GM12878 (cell line): ENCODE results near the gene PPFIBP1. TPM values are rescaled to one million over a fixed set of nuclear protein-coding genes. Genes with fewer than 3 reads are reported as not detected.

Source experiments
- ATAC-seq: fragments of 200-7000 bp; cut with Tn5 transposase; 3 replicates; pipeline ENCODE4 v1.9.1; 2020; ENCODE audit warnings: mild to moderate bottlenecking, moderate library complexity
- BruUV-seq: library from RNA; stranded (reverse); fragments of 400-500 nt; replicated peaks from 2 replicates; lab custom pipeline; 2021; lab: Mats Ljungman, UMichigan
- CTCF ChIA-PET: fragments of 300-600 bp; sonication (Branson Sonifier 250); formaldehyde crosslinking; extraction: SDS; loops from one replicate; lab custom pipeline; 2021; ENCODE audit warnings: inconsistent platforms; lab: Yijun Ruan, JAX
- POLR2A ChIA-PET: fragments of 350-600 bp; formaldehyde crosslinking; extraction: SDS; loops from one replicate; lab custom pipeline; 2021; ENCODE audit warnings: inconsistent platforms; lab: Charles Lee
- RAD21 ChIA-PET: fragments of 300-600 bp; sonication (Branson Sonifier 250); formaldehyde crosslinking; loops from one replicate; lab custom pipeline; 2023; ENCODE audit warnings: antibody characterized with exemption; ENCODE audit not compliant: unreplicated experiment; lab: Charles Lee
- SMC1A ChIA-PET: fragments of 300-600 bp; sonication (Branson Sonifier 250); formaldehyde crosslinking; loops from one replicate; lab custom pipeline; 2023; ENCODE audit not compliant: unreplicated experiment, uncharacterized antibody; lab: Charles Lee
- DNase-seq: peaks from one replicate; pipeline ENCODE4 v3.0.0-alpha.2; 2011; ENCODE audit warnings: low read depth, low spot score
- FAIRE-seq: peaks from 3 replicates; lab custom pipeline; 2011; peaks lifted over from hg19 to GRCh38; lab: Jason Lieb, UNC
- H2AFZ ChIP-seq: 2 replicates; pipeline ENCODE4 v1.6.0; 2011; ENCODE audit warnings: low read depth, low read length, control low read depth; ENCODE audit not compliant: control insufficient read depth
- H3K27ac ChIP-seq: 2 replicates; pipeline ENCODE4 v1.5.1; 2011; ENCODE audit warnings: control low read depth; ENCODE audit not compliant: control insufficient read depth, insufficient read depth
- H3K27me3 ChIP-seq, 2 experiments: replicated peaks in 1 of 2; 2 replicates each; pipeline versions ENCODE4 v1.6.0 to v1.6.1; 2011; ENCODE audit warnings: low read length in 1 of 2; ENCODE audit not compliant: control insufficient read depth in 2 of 2, insufficient read depth in 2 of 2
- H3K36me3 ChIP-seq, 2 experiments: 2 replicates each; pipeline ENCODE4 v1.5.1; 2011; ENCODE audit warnings: low read length in 1 of 2; ENCODE audit not compliant: control insufficient read depth in 2 of 2, insufficient read depth in 2 of 2
- H3K4me1 ChIP-seq: 2 replicates; pipeline ENCODE4 v1.6.1; 2011; ENCODE audit warnings: mild to moderate bottlenecking, low read length, moderate library complexity, mixed read lengths; ENCODE audit not compliant: control insufficient read depth, insufficient read depth
- H3K4me2 ChIP-seq: 2 replicates; pipeline ENCODE4 v1.6.0; 2011; ENCODE audit warnings: control low read depth; ENCODE audit not compliant: control insufficient read depth, insufficient read depth
- H3K4me3 ChIP-seq: fragments of 200-600 bp; sonication (generic); 2 replicates; pipeline ENCODE4 v1.5.1; 2016
- H3K79me2 ChIP-seq: 2 replicates; pipeline ENCODE4 v1.6.0; 2011; ENCODE audit warnings: low read length; ENCODE audit not compliant: control insufficient read depth, insufficient read depth
- H3K9ac ChIP-seq: 2 replicates; pipeline ENCODE4 v1.8.0; 2011; ENCODE audit warnings: low read length, control low read depth, mixed read lengths; ENCODE audit not compliant: control insufficient read depth, insufficient read depth
- H3K9me3 ChIP-seq: replicated peaks from 3 replicates; pipeline ENCODE4 v1.5.1; 2011; ENCODE audit warnings: mild to moderate bottlenecking, low read length; ENCODE audit not compliant: control insufficient read depth, insufficient read depth
- H4K20me1 ChIP-seq: 2 replicates; pipeline ENCODE4 v1.6.0; 2011; ENCODE audit not compliant: control insufficient read depth, insufficient read depth
- IRF5 ChIP-seq: fragments of 450-650 bp; IDR thresholded peaks from 2 replicates; pipeline ENCODE4 v1.6.1; 2017; ENCODE audit warnings: borderline replicate concordance
- SMAD1 ChIP-seq: fragments of 450-650 bp; IDR thresholded peaks from 2 replicates; pipeline ENCODE4 v1.6.1; 2018; ENCODE audit warnings: mild to moderate bottlenecking, low read depth; ENCODE audit not compliant: partially characterized antibody
- YY1 ChIP-seq: IDR thresholded peaks from 2 replicates; pipeline ENCODE4 v1.6.1; 2011; ENCODE audit warnings: low read depth, mild to moderate bottlenecking, low read length
- ZZZ3 ChIP-seq: IDR thresholded peaks from 2 replicates; pipeline ENCODE4 v1.6.1; 2011; ENCODE audit warnings: low read depth; ENCODE audit not compliant: control insufficient read depth, insufficient read length
- WGBS: methylation state at CpG from one replicate; pipeline ENCODE4 v1.1.6; 2016; ENCODE audit warnings: low lambda C conversion rate; ENCODE audit not compliant: insufficient replicate concordance, insufficient coverage; ENCODE audit errors: missing lambda C conversion rate; 5-methylcytosine and 5-hydroxymethylcytosine counted together
- in situ Hi-C: fragments of 300-500 bp; cut with MboI; formaldehyde crosslinking; loops from 9 replicates; pipeline ENCODE4 v1.14.3; 2018; ENCODE audit warnings: mixed read lengths
- intact Hi-C: fragments of 100-400 bp; cut with micrococcal nuclease; formaldehyde crosslinking; loops from one replicate; pipeline ENCODE4 v1.14.2; 2022; ENCODE audit not compliant: unreplicated experiment
- polyA plus RNA-seq, 11 experiments: library from polyadenylated mRNA; depleted of rRNA in 4 of 11; unstranded in 6 of 11; stranded (reverse) in 5 of 11; fragments of >200 nt; fragmentation: Nextera tagmentation in 4 of 11; fragmentation: Illumina TruSeq in 1 of 11; extraction: Ambion mirVana in 4 of 11; extraction: Trizol in 1 of 11; gene quantifications; 1 replicate in 1 of 11; 2 replicates in 10 of 11; pipeline versions ENCODE4 v1.2.1 to v1.2.3, GENCODE V29; 2011 to 2016; ENCODE audit warnings: inconsistent platforms in 2 of 11, missing spikeins in 2 of 11, low read depth in 1 of 11
- total RNA-seq, 4 experiments: library from RNA; depleted of rRNA in 3 of 4; stranded (reverse); fragments of >200 nt in 3 of 4; fragmentation: Illumina TruSeq in 1 of 4; extraction: Trizol in 1 of 4; gene quantifications; 2 replicates each; pipeline versions ENCODE4 v1.2.1 to v1.2.3, GENCODE V29; 2013 to 2021

The PPFIBP1 gene
- total and polyA plus RNA-seq, 10 of the 15 experiments (the other 5 are each of a cell fraction or from before 2014, with no cell fraction given): 0.47 to 7.8 (median 3.6) TPM

GRCh38 chr12:27680619-27681018 lies 156.6 kb downstream of the PPFIBP1 start:
- Histone ChIP-seq H3K36me3 (peaks cover 0 to 4% of the 10 kb centered on the region in 2 experiments; a peak in 1 of 4 replicates), H3K9ac (no peak overlapping the region), H3K9me3 (no peaks in the 10 kb centered on the region), H4K20me1 (no peaks in the 10 kb centered on the region), H3K4me2 (no peak overlapping the region), H3K4me3 (no peak overlapping the region), H3K27me3 (no peaks in the 10 kb centered on the region), H3K79me2 (no peaks in the 10 kb centered on the region), H3K4me1 (no peaks in the 10 kb centered on the region), H2AFZ (no peak overlapping the region), H3K27ac (no peak overlapping the region)
- no peak for ATAC-seq
- intact Hi-C loops (no loop called here), in situ Hi-C loops (no loop called here)
- TF ChIP-seq IRF5 (no peak), ZZZ3 (no peak)
- no peak for FAIRE-seq
- no peak for DNase-seq
- BruUV-seq: no TSS peak
- SMC1A ChIA-PET: no interaction called here
- CTCF ChIA-PET: no interaction called here
- RAD21 ChIA-PET: no interaction called here
- POLR2A ChIA-PET: no interaction called here

DNA sequence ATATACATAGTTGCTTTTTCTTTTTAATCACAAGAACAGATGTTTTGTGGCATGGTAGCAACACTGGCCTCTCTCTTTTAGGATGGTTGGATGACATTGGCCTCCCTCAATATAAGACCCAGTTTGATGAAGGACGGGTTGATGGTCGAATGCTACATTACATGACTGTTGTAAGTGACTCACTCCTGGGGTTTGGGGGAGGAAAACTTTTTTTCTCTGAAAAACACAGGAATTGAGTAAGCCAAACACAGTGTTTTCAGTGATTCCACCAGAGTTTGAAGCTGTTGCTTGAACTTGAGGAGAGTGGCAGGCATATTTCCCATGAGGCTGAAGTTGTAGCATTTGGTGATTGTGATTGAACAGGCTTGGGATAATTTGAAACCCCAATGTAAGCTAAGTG lies 158.5 kb downstream of the PPFIBP1 start:
- POLR2A ChIA-PET: interaction anchor here (0.5 kb wide), 1 partner anchor 89 kb away, joined by 5 read pairs; no protein-coding TSS in a partner anchor
- RAD21 ChIA-PET: interaction anchor here (0.7 kb wide), 1 partner anchor 1141 kb away, joined by 3 read pairs; no protein-coding TSS in a partner anchor
- H3K4me3 ChIP-seq: no peak overlapping the region

More for the DNA sequence above, 158.5 kb downstream of the PPFIBP1 start:
- no peaks in the 10 kb centered on the region for H3K9me3 ChIP-seq
- H3K27ac ChIP-seq: no peak overlapping the region
- no peak for ATAC-seq
- H3K4me2 ChIP-seq: no peak overlapping the region
- H3K36me3 ChIP-seq: 0 out of 4 replicates have a peak, but pooled peaks cover 0 to 4% of the 10 kb centered on the region in 2 experiments
- H3K27me3 ChIP-seq: no peaks in the 10 kb centered on the region
- H2AFZ ChIP-seq: no peak overlapping the region
- H3K9ac ChIP-seq: no peak overlapping the region
- in situ Hi-C loops (no loop called here), intact Hi-C loops (no loop called here)
- CTCF ChIA-PET: no interaction called here
- SMC1A ChIA-PET: interaction anchor here (0.6 kb wide), 1 partner anchor 52 kb away, joined by 4 read pairs; no protein-coding TSS in a partner anchor
- 95% methylated on average over 2 of the region's 2 CpGs for WGBS
- no peaks in the 10 kb centered on the region for H4K20me1 ChIP-seq
- H3K79me2 ChIP-seq: no peaks in the 10 kb centered on the region
- FAIRE-seq: no peak
- H3K4me1 ChIP-seq: no peaks in the 10 kb centered on the region
- no peak for DNase-seq
- no peak for TF ChIP-seq SMAD1
- no peak for TF ChIP-seq YY1
- TF ChIP-seq, all 136 proteins: peak for 0
- no TSS peak for BruUV-seq
